ENCODE measurements around the gene RC3H2. TPM values are rescaled to one million over a fixed set of nuclear protein-coding genes. Genes with fewer than 3 reads are reported as not detected.
A peak's percentile ranks its signal among the peaks of the same experiment; 100 is the strongest.
"Not testable (repeated sequence)": the region's sequence is repeated elsewhere in the genome, so short reads cannot be mapped to it uniquely, and the experiment has no call there.

RC3H2 gene
- total and polyA plus RNA-seq, 10 of the 15 experiments (the other 5 are each of a cell fraction or from before 2014, with no cell fraction given) = 7.2 to 25.5 (median 16.1) TPM

- TF ChIP-seq RAD21 (IDR thresholded peaks at IDR 0.05; ENCODE audit: insufficient read depth, low read depth, low read length) (peak; percentile 96), SMC3 (IDR thresholded peaks at IDR 0.05; ENCODE audit: borderline replicate concordance, low read length) (peak; percentile 94)
Measured at GRCh38 chr9:122810306-122810946, 94.7 kb downstream of the RC3H2 start (continued).

GRCh38 chr9:122809261-122809660 is 95.9 kb downstream of the RC3H2 start:
- H3K4me3 ChIP-seq; H3K4me1 ChIP-seq (ENCODE audit: control insufficient read depth, insufficient read depth, low read length); H3K4me2 ChIP-seq (ENCODE audit: control insufficient read depth, insufficient read depth); H3K9me3 ChIP-seq (replicated peaks; ENCODE audit: control insufficient read depth, insufficient read depth, low read length); H2AFZ ChIP-seq (ENCODE audit: control insufficient read depth, low read depth, low read length); H4K20me1 ChIP-seq (ENCODE audit: control insufficient read depth, insufficient read depth); FAIRE-seq; H3K36me3 ChIP-seq (ENCODE audit: control insufficient read depth in 2 of 2, insufficient read depth in 2 of 2, low read length in 1 of 2); in situ Hi-C loops (cut with MboI); DNase-seq (ENCODE audit: low read depth, low spot score); H3K27ac ChIP-seq (ENCODE audit: control insufficient read depth, insufficient read depth); H3K27me3 ChIP-seq (replicated peaks in 1 of 2; ENCODE audit: control insufficient read depth in 2 of 2, insufficient read depth in 2 of 2, low read length in 1 of 2); H3K79me2 ChIP-seq (ENCODE audit: control insufficient read depth, insufficient read depth, low read length); BruUV-seq (replicated peaks); H3K9ac ChIP-seq (ENCODE audit: control insufficient read depth, insufficient read depth, low read length); intact Hi-C loops (cut with micrococcal nuclease; ENCODE audit: unreplicated experiment); ATAC-seq; POLR2A ChIA-PET: not testable (repeated sequence)
- ChIA-PET CTCF (interaction anchor here (0.6 to 5.4 kb wide), 11 partner anchors 18 to 1263 kb away, joined by 3 to 81 read pairs (median 5); no protein-coding TSS in a partner anchor), SMC1A (ENCODE audit: uncharacterized antibody, unreplicated experiment) (interaction anchor here (1.1 to 6.3 kb wide), 6 partner anchors 12 to 710 kb away, joined by 3 to 63 read pairs (median 6); no protein-coding TSS in a partner anchor), RAD21 (ENCODE audit: unreplicated experiment) (interaction anchor here (1.4 kb wide), 1 partner anchor 345 kb away, joined by 5 read pairs; no protein-coding TSS in a partner anchor)
- WGBS (ENCODE audit: insufficient coverage, insufficient replicate concordance, low lambda C conversion rate, missing lambda C conversion rate) = 70% methylated on average over 7 of the region's 7 CpGs

- Histone ChIP-seq H3K36me3 (ENCODE audit: control insufficient read depth in 2 of 2, insufficient read depth in 2 of 2, low read length in 1 of 2) (no peaks in the 10 kb centered on the region), H3K27me3 (replicated peaks in 1 of 2; ENCODE audit: control insufficient read depth in 2 of 2, insufficient read depth in 2 of 2, low read length in 1 of 2) (no peaks in the 10 kb centered on the region), H3K27ac (ENCODE audit: control insufficient read depth, insufficient read depth) (no peak overlapping the region), H3K9ac (ENCODE audit: control insufficient read depth, insufficient read depth, low read length) (no peak overlapping the region), H4K20me1 (ENCODE audit: control insufficient read depth, insufficient read depth) (no peaks in the 10 kb centered on the region), H3K9me3 (replicated peaks; ENCODE audit: control insufficient read depth, insufficient read depth, low read length) (no peaks in the 10 kb centered on the region), H3K4me3 (no peak overlapping the region), H3K4me2 (ENCODE audit: control insufficient read depth, insufficient read depth) (no peak overlapping the region), H3K79me2 (ENCODE audit: control insufficient read depth, insufficient read depth, low read length) (no peaks in the 10 kb centered on the region), H3K4me1 (ENCODE audit: control insufficient read depth, insufficient read depth, low read length) (no peaks in the 10 kb centered on the region), H2AFZ (ENCODE audit: control insufficient read depth, low read depth, low read length) (no peak overlapping the region)
- DNase-seq (ENCODE audit: low read depth, low spot score) = no peak
- WGBS (ENCODE audit: insufficient coverage, insufficient replicate concordance, low lambda C conversion rate, missing lambda C conversion rate) = 77% methylated on average over 3 of the region's 3 CpGs
- TF ChIP-seq PAX5 (IDR thresholded peaks at IDR 0.05; ENCODE audit: borderline replicate concordance, low read depth, low read length) (no peak), HDGF (IDR thresholded peaks at IDR 0.05) (no peak), EED (IDR thresholded peaks at IDR 0.05; ENCODE audit: low read depth) (no peak), GABPA (IDR thresholded peaks at IDR 0.05; ENCODE audit: low read depth) (no peak), NBN (IDR thresholded peaks at IDR 0.05) (no peak), ZNF384 (IDR thresholded peaks at IDR 0.05; ENCODE audit: borderline replicate concordance, low read depth, low read length) (no peak), POU2F2 (IDR thresholded peaks at IDR 0.05; ENCODE audit: borderline replicate concordance, low read depth, low read length) (no peak), SREBF1 (IDR thresholded peaks at IDR 0.05; ENCODE audit: low read length) (no peak), JUND (IDR thresholded peaks at IDR 0.05; ENCODE audit: low read depth, low read length) (no peak), DPF2 (IDR thresholded peaks at IDR 0.05) (no peak), SKIL (IDR thresholded peaks at IDR 0.05; ENCODE audit: low read depth, poor library complexity, severe bottlenecking) (no peak)
- RAD21 ChIA-PET (ENCODE audit: unreplicated experiment) = interaction anchor here (0.8 to 1.5 kb wide), 5 partner anchors 12 to 344 kb away, joined by 3 to 5 read pairs (median 3); no protein-coding TSS in a partner anchor
- CTCF ChIA-PET = interaction anchor here (1.0 to 5.4 kb wide), 8 partner anchors 19 to 709 kb away, joined by 3 to 81 read pairs (median 6); no protein-coding TSS in a partner anchor
- intact Hi-C loops (cut with micrococcal nuclease; ENCODE audit: unreplicated experiment) = no loop called here
- FAIRE-seq = no peak
- no peak for ATAC-seq
- POLR2A ChIA-PET = interaction anchor here (0.7 kb wide), 1 partner anchor 253 kb away, joined by 3 read pairs; no protein-coding TSS in a partner anchor
- BruUV-seq (replicated peaks) = no TSS peak
- in situ Hi-C loops (cut with MboI) = no loop called here
- SMC1A ChIA-PET (ENCODE audit: uncharacterized antibody, unreplicated experiment) = interaction anchor here (0.8 to 6.3 kb wide), 7 partner anchors 13 to 709 kb away, joined by 3 to 63 read pairs (median 5); no protein-coding TSS in a partner anchor
Measured at GRCh38 chr9:122808141-122808540, 97.0 kb downstream of the RC3H2 start.
